ENCODE results near the gene GID8. TPM values are rescaled to one million over a fixed set of nuclear protein-coding genes. Genes with fewer than 3 reads are reported as not detected.

GID8 gene
- total and polyA plus RNA-seq, 2 of the 13 experiments (the other 11 are each of a cell fraction or from before 2014, with no cell fraction given) = 39.6 to 59.8 TPM

DNA sequence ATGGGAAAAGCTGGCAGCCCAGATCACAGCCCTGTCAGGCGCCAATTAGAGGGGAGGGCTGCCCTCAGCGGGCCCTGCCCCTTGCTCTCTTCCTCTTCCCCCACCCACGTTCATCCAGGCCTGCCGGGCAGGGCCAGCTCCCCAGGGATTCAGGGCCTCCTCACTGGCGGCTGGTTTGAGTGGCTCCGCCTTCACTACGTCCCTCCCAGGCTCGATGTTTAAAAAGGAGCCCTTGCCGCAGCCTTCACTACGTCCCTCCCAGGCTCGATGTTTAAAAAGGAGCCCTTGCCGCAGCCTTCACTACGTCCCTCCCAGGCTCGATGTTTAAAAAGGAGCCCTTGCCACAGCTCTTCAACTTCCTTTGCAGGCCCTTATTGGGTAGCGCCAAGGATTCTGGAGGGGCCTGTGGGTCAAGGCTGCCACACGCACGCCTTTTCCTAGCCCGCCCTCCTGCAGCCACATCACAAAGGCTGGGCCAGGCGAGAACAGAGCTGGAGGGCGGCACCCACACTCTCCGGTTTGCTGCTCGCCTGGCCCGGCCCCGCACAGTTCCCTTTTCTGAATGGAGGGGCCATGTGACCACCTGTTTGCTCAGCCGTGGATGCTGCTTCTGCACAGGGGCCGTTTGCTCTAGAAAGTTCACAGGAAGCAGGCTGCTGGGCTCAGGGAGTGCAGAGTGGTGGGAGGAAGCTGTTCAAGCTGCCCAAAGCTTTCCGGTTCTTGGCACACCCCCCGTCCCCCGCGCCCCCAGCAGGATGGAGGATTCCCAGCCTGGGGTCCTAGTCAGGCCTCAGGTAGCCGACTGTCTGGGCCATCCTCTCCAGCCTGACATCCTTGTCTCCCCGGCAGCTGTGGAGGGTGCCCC, 16.1 kb downstream of the GID8 start (continued):
- TF ChIP-seq, protein P1, sequence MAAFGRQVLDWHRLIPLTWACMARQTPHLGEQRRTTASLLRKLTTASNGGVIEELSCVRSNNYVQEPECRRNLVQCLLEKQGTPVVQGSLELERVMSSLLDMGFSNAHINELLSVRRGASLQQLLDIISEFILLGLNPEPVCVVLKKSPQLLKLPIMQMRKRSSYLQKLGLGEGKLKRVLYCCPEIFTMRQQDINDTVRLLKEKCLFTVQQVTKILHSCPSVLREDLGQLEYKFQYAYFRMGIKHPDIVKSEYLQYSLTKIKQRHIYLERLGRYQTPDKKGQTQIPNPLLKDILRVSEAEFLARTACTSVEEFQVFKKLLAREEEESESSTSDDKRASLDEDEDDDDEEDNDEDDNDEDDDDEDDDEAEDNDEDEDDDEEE (CRISPR knock-in tag; IDR thresholded peaks at IDR 0.05) = peak; percentile 60; the same call in 1 of the 2 replicates
- TF ChIP-seq MAFF (IDR thresholded peaks at IDR 0.05; ENCODE audit: low read depth, low read length) (no peak), ZNF224 (CRISPR knock-in tag; IDR thresholded peaks at IDR 0.05) (peak; percentile 86), CENPX (CRISPR knock-in tag; IDR thresholded peaks at IDR 0.05) (no peak), DMAP1 (CRISPR knock-in tag; IDR thresholded peaks at IDR 0.05) (peak; percentile 90), CEBPB (IDR thresholded peaks at IDR 0.05; ENCODE audit: borderline replicate concordance, low read depth, low read length) (no peak), SAFB2 (CRISPR knock-in tag; IDR thresholded peaks at IDR 0.05; ENCODE audit: borderline replicate concordance, low read depth) (peak; percentile 97), ZMYM3 (CRISPR knock-in tag; IDR thresholded peaks at IDR 0.05) (peak; percentile 69), ZNF777 (CRISPR knock-in tag; IDR thresholded peaks at IDR 0.05) (peak; percentile 77), SIX4 (CRISPR knock-in tag; IDR thresholded peaks at IDR 0.05) (peak; percentile 63; the same call in 1 of the 2 replicates), ZNF382 (CRISPR knock-in tag; IDR thresholded peaks at IDR 0.05; ENCODE audit: borderline replicate concordance) (no peak), ZNF354B (CRISPR knock-in tag; IDR thresholded peaks at IDR 0.05) (0 out of 2 replicates have a peak, but pooled peaks have one; percentile 44), MBNL3 (CRISPR knock-in tag; conservative IDR thresholded peaks at IDR 0.05) (no peak), ZNF124 (CRISPR knock-in tag; IDR thresholded peaks at IDR 0.05) (peak; percentile 85)
- TF ChIP-seq, protein P2, sequence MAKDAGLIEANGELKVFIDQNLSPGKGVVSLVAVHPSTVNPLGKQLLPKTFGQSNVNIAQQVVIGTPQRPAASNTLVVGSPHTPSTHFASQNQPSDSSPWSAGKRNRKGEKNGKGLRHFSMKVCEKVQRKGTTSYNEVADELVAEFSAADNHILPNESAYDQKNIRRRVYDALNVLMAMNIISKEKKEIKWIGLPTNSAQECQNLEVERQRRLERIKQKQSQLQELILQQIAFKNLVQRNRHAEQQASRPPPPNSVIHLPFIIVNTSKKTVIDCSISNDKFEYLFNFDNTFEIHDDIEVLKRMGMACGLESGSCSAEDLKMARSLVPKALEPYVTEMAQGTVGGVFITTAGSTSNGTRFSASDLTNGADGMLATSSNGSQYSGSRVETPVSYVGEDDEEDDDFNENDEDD (CRISPR knock-in tag; IDR thresholded peaks at IDR 0.05; ENCODE audit: borderline replicate concordance) = peak; percentile 96
- TF ChIP-seq, protein P3, sequence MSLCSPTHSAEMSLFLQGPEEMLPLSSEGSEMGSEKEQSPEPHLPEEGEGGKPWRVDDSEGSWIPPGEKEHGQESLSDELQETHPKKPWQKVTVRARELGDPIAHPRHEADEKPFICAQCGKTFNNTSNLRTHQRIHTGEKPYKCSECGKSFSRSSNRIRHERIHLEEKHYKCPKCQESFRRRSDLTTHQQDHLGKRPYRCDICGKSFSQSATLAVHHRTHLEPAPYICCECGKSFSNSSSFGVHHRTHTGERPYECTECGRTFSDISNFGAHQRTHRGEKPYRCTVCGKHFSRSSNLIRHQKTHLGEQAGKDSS (CRISPR knock-in tag; IDR thresholded peaks at IDR 0.05; ENCODE audit: borderline replicate concordance, low read depth) = 0 out of 2 replicates have a peak, but pooled peaks have one; percentile 90
- TF ChIP-seq, protein P4, sequence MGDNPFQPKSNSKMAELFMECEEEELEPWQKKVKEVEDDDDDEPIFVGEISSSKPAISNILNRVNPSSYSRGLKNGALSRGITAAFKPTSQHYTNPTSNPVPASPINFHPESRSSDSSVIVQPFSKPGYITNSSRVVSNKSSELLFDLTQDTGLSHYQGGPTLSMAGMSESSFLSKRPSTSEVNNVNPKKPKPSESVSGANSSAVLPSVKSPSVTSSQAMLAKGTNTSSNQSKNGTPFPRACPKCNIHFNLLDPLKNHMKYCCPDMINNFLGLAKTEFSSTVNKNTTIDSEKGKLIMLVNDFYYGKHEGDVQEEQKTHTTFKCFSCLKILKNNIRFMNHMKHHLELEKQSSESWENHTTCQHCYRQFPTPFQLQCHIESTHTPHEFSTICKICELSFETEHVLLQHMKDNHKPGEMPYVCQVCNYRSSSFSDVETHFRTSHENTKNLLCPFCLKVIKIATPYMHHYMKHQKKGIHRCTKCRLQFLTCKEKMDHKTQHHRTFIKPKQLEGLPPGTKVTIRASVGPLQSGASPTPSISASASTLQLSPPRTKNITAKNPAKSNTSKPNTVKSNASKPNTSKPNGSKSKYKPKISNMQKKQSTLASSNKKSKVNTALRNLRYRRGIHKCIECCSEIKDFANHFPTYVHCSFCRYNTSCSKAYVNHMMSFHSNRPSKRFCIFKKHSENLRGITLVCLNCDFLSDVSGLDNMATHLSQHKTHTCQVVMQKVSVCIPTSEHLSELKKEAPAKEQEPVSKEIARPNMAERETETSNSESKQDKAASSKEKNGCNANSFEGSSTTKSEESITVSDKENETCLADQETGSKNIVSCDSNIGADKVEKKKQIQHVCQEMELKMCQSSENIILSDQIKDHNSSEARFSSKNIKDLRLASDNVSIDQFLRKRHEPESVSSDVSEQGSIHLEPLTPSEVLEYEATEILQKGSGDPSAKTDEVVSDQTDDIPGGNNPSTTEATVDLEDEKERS (CRISPR knock-in tag; IDR thresholded peaks at IDR 0.05) = peak; percentile 98
- TF ChIP-seq, protein P5, sequence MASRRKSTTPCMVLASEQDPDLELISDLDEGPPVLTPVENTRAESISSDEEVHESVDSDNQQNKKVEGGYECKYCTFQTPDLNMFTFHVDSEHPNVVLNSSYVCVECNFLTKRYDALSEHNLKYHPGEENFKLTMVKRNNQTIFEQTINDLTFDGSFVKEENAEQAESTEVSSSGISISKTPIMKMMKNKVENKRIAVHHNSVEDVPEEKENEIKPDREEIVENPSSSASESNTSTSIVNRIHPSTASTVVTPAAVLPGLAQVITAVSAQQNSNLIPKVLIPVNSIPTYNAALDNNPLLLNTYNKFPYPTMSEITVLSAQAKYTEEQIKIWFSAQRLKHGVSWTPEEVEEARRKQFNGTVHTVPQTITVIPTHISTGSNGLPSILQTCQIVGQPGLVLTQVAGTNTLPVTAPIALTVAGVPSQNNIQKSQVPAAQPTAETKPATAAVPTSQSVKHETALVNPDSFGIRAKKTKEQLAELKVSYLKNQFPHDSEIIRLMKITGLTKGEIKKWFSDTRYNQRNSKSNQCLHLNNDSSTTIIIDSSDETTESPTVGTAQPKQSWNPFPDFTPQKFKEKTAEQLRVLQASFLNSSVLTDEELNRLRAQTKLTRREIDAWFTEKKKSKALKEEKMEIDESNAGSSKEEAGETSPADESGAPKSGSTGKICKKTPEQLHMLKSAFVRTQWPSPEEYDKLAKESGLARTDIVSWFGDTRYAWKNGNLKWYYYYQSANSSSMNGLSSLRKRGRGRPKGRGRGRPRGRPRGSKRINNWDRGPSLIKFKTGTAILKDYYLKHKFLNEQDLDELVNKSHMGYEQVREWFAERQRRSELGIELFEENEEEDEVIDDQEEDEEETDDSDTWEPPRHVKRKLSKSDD (CRISPR knock-in tag; IDR thresholded peaks at IDR 0.05; ENCODE audit: low read depth) = peak; percentile 78
